Stimulated activated CD4-positive, alpha-beta T cell treated with anti-CD3 and anti-CD28 coated beads, Interleukin-1b, Interleukin-23, amount 100 ng/mL, for 1 hour (primary cell): ENCODE measurements around the gene SLIT3.
"Not testable (repeated sequence)": the region's sequence is repeated elsewhere in the genome, so short reads cannot be mapped to it uniquely, and the experiment has no call there.

Experiments
- DNase-seq, 2 donors: peaks; one replicate each; pipeline ENCODE4 v3.0.0-alpha.2; 2020; ENCODE audit warnings: low read depth in 2 of 2

Gene SLIT3

GRCh38 chr5:169219351-169219750, 81.6 kb downstream of the SLIT3 start:
- no peak for DNase-seq

GRCh38 chr5:169218861-169219260, 82.1 kb downstream of the SLIT3 start:
- no peak for DNase-seq

GRCh38 chr5:169218176-169218575, 82.8 kb downstream of the SLIT3 start:
- no peak for DNase-seq

GRCh38 chr5:169216866-169217265, 84.1 kb downstream of the SLIT3 start:
- DNase-seq = no peak

GRCh38 chr5:169213479-169213878, 87.5 kb downstream of the SLIT3 start:
- DNase-seq = no peak

GRCh38 chr5:169211761-169212160, 89.2 kb downstream of the SLIT3 start:
- not testable (repeated sequence) for DNase-seq

- no peak for DNase-seq
Observed at GRCh38 chr5:169204788-169205400, 96.0 kb downstream of the SLIT3 start.

GRCh38 chr5:169202969-169203368, 98.0 kb downstream of the SLIT3 start:
- DNase-seq = no peak

- DNase-seq = no peak
Observed at GRCh38 chr5:169201597-169201996, 99.3 kb downstream of the SLIT3 start.

- no peak for DNase-seq
Observed at GRCh38 chr5:169200125-169200778, 100.7 kb downstream of the SLIT3 start.

- DNase-seq = no peak
Observed at GRCh38 chr5:169197343-169197742, 103.6 kb downstream of the SLIT3 start.

- DNase-seq = no peak
Observed at GRCh38 chr5:169196059-169196458, 104.9 kb downstream of the SLIT3 start.

GRCh38 chr5:169195601-169196000, 105.3 kb downstream of the SLIT3 start:
- DNase-seq = no peak

- no peak for DNase-seq
Observed at GRCh38 chr5:169192536-169192935, 108.4 kb downstream of the SLIT3 start.

- DNase-seq = no peak
Observed at GRCh38 chr5:169190849-169191248, 110.1 kb downstream of the SLIT3 start.

GRCh38 chr5:169185626-169186025, 115.3 kb downstream of the SLIT3 start:
- no peak for DNase-seq

GRCh38 chr5:169183576-169183975, 117.4 kb downstream of the SLIT3 start:
- no peak for DNase-seq

GRCh38 chr5:169182797-169183196, 118.1 kb downstream of the SLIT3 start:
- no peak for DNase-seq

- no peak for DNase-seq
Observed at GRCh38 chr5:169181814-169182213, 119.1 kb downstream of the SLIT3 start.

GRCh38 chr5:169178754-169179153, 122.2 kb downstream of the SLIT3 start:
- no peak for DNase-seq

GRCh38 chr5:169178274-169178673, 122.7 kb downstream of the SLIT3 start:
- DNase-seq = no peak

- no peak for DNase-seq
Observed at GRCh38 chr5:169176709-169177694, 123.9 kb downstream of the SLIT3 start.

- DNase-seq = no peak
Observed at GRCh38 chr5:169175733-169176132, 125.2 kb downstream of the SLIT3 start.
